H1 (cell line): ENCODE measurements around the gene SON. TPM values are rescaled to one million over a fixed set of nuclear protein-coding genes. Genes with fewer than 3 reads are reported as not detected.

Experiments used
- ASH2L ChIP-seq: fragments of 200-600, 300-600 bp; sonication (generic); IDR thresholded peaks from one replicate; pipeline ENCODE4 v1.7.1; 2017; ENCODE audit warnings: low read length
- ATF3 ChIP-seq: IDR thresholded peaks from 2 replicates; pipeline ENCODE4 v1.6.1; 2011; ENCODE audit warnings: low read depth, mild to moderate bottlenecking, low read length; ENCODE audit not compliant: insufficient read depth
- CHD7 ChIP-seq: fragments of 300-600 bp; sonication (generic); IDR thresholded peaks from 2 replicates; pipeline ENCODE4 v1.7.1; 2012; ENCODE audit warnings: low read length, moderate library complexity, mild to moderate bottlenecking, inconsistent platforms; ENCODE audit not compliant: insufficient replicate concordance
- MAFK ChIP-seq: IDR thresholded peaks from 2 replicates; pipeline ENCODE4 v1.6.1; 2012; ENCODE audit warnings: low read depth, mild to moderate bottlenecking, improper control_type of control experiment, low read length
- POLR2A ChIP-seq, 2 experiments: IDR thresholded peaks; 1 replicate in 1 of 2; 2 replicates in 1 of 2; pipeline ENCODE4 v1.6.1; 2011; ENCODE audit warnings: low read depth in 2 of 2, low read length in 2 of 2, mild to moderate bottlenecking in 2 of 2; ENCODE audit errors: control extremely low read depth in 1 of 2
- SAP30 ChIP-seq: fragments of 300-600 bp; sonication (generic); IDR thresholded peaks from 2 replicates; pipeline ENCODE4 v1.7.1; 2012; ENCODE audit warnings: low read length, moderate library complexity, mild to moderate bottlenecking, inconsistent platforms; ENCODE audit not compliant: insufficient read depth, insufficient replicate concordance
- SIN3A ChIP-seq, 2 experiments: IDR thresholded peaks in 1 of 2; conservative IDR thresholded peaks in 1 of 2; 2 replicates each; pipeline ENCODE4 v1.6.1; 2011 to 2012; ENCODE audit warnings: low read length in 2 of 2, improper control_type of control experiment in 1 of 2, low read depth in 1 of 2, mild to moderate bottlenecking in 1 of 2
- SIX5 ChIP-seq: IDR thresholded peaks from 2 replicates; pipeline ENCODE4 v1.6.1; 2011; ENCODE audit warnings: mild to moderate bottlenecking, low read depth, low read length
- SP4 ChIP-seq: IDR thresholded peaks from 2 replicates; pipeline ENCODE4 v1.6.1; 2012; ENCODE audit warnings: low read length, inconsistent platforms
- polyA plus RNA-seq, 7 experiments: library from polyadenylated mRNA; depleted of rRNA in 3 of 7; stranded (reverse) in 5 of 7; unstranded in 2 of 7; fragments of >200 nt in 5 of 7; fragments of 200-250 nt in 2 of 7; gene quantifications; 1 replicate in 5 of 7; 2 replicates in 1 of 7; 4 replicates in 1 of 7; pipeline versions ENCODE4 v1.2.1 to v1.2.3, GENCODE V29; 2011 to 2013; ENCODE audit warnings: missing spikeins in 2 of 7, mixed read lengths in 2 of 7
- total RNA-seq: library from RNA; stranded (reverse); fragmentation: NEBNext Ultra II Directional; extraction: Animal tissue kit (Norgen Biotek cat#: 25700); gene quantifications from 2 replicates; pipeline ENCODE4 v1.2.1, GENCODE V29; 2021

SON gene
- total and polyA plus RNA-seq, 2 of the 8 experiments (the other 6 are each of a cell fraction or from before 2014, with no cell fraction given), result 122 to 274 TPM

- TF ChIP-seq CHD7 (no peak), MAFK (no peak), SIX5 (no peak), ASH2L (no peak), POLR2A (IDR thresholded peaks at IDR 0.05; ENCODE audit: control extremely low read depth in 1 of 2, low read depth in 2 of 2, low read length in 2 of 2) (no peak), SIN3A (conservative IDR thresholded peaks at IDR 0.05 in 1 of 2, IDR thresholded peaks at IDR 0.05 in 1 of 2; ENCODE audit: low read depth in 1 of 2, low read length in 2 of 2) (no peak), ATF3 (no peak), SAP30 (no peak), SP4 (no peak)
These were observed 25.1 kb downstream of the SON start (continued) for GRCh38 chr21:33567914-33568313.
